VCaP (cell line): Measurements from ENCODE around the gene SMKR1.
"Not testable (repeated sequence)": the region's sequence is repeated elsewhere in the genome, so short reads cannot be mapped to it uniquely, and the experiment has no call there.

ENCODE experiments used
- H3K27ac ChIP-seq: fragments of 450-650 bp; 2 replicates; pipeline ENCODE4 v1.5.1; 2017
- CTCF ChIP-seq: fragments of 450-650 bp; conservative IDR thresholded peaks from 2 replicates; pipeline ENCODE4 v1.5.1; 2017; ENCODE audit warnings: mild to moderate bottlenecking, moderate library complexity

SMKR1 gene

GRCh38 chr7:129519464-129519863 lies 17.1 kb downstream of the SMKR1 start:
- TF ChIP-seq CTCF = no peak
- no peak overlapping the region for H3K27ac ChIP-seq

GRCh38 chr7:129522088-129522970 lies 20.0 kb downstream of the SMKR1 start:
- no peak for TF ChIP-seq CTCF
- no peak overlapping the region for H3K27ac ChIP-seq

- TF ChIP-seq CTCF = no peak
- H3K27ac ChIP-seq = no peak overlapping the region
Measured at GRCh38 chr7:129522971-129523340, 20.6 kb downstream of the SMKR1 start.

- no peak overlapping the region for H3K27ac ChIP-seq
- TF ChIP-seq CTCF = no peak
Measured at GRCh38 chr7:129523924-129524323, 21.6 kb downstream of the SMKR1 start.

- H3K27ac ChIP-seq = not testable (repeated sequence)
Measured at GRCh38 chr7:129524405-129524804, 22.1 kb downstream of the SMKR1 start.

- H3K27ac ChIP-seq = no peak overlapping the region
- no peak for TF ChIP-seq CTCF
Measured at GRCh38 chr7:129525225-129525862, 23.0 kb downstream of the SMKR1 start.

GRCh38 chr7:129529643-129530042 lies 27.3 kb downstream of the SMKR1 start:
- TF ChIP-seq CTCF = no peak
- H3K27ac ChIP-seq = no peak overlapping the region
